ENCODE data around the gene KLHL36.

Gene KLHL36

GRCh38 chr16:84699712-84700445 lies 51.6 kb downstream of the KLHL36 start, which contains the start of gene USP10:
Gene USP10, plus strand, starts transcription at chr16:84700000. Its CDS starts 91 bp downstream, at chr16:84700091.
- DNase-seq: peak; percentile 82

GRCh38 chr16:84700446-84701300 lies 52.4 kb downstream of the KLHL36 start:
- DNase-seq: peak; percentile 52

GRCh38 chr16:84703681-84704080 lies 55.4 kb downstream of the KLHL36 start:
- no peak for DNase-seq

GRCh38 chr16:84704253-84704652 lies 55.9 kb downstream of the KLHL36 start:
- no peak for DNase-seq

GRCh38 chr16:84706856-84707255 lies 58.5 kb downstream of the KLHL36 start:
- no peak for DNase-seq

- no peak for DNase-seq
Measured at GRCh38 chr16:84709609-84710008, 61.3 kb downstream of the KLHL36 start.

GRCh38 chr16:84710686-84711085 lies 62.4 kb downstream of the KLHL36 start:
- DNase-seq: no peak
